Jurkat, Clone E6-1 (cell line): Measurements from ENCODE around the gene CNOT4. TPM values are rescaled to one million over a fixed set of nuclear protein-coding genes. Genes with fewer than 3 reads are reported as not detected.

Experiments
- DNase-seq: peaks from one replicate; pipeline ENCODE4 v3.0.0-alpha.2; 2011; ENCODE audit warnings: low read depth, low spot score
- H3K4me3 ChIP-seq: 2 replicates; pipeline ENCODE4 v1.5.1; 2011; ENCODE audit warnings: mild to moderate bottlenecking, low read length, control low read depth, moderate library complexity
- polyA plus RNA-seq: library from polyadenylated mRNA; unstranded; fragments of >200 nt; gene quantifications from one replicate; pipeline ENCODE4 v1.2.1, GENCODE V29; 2012; ENCODE audit warnings: missing spikeins; ENCODE audit not compliant: insufficient read length, insufficient read depth

The CNOT4 gene, protein sequence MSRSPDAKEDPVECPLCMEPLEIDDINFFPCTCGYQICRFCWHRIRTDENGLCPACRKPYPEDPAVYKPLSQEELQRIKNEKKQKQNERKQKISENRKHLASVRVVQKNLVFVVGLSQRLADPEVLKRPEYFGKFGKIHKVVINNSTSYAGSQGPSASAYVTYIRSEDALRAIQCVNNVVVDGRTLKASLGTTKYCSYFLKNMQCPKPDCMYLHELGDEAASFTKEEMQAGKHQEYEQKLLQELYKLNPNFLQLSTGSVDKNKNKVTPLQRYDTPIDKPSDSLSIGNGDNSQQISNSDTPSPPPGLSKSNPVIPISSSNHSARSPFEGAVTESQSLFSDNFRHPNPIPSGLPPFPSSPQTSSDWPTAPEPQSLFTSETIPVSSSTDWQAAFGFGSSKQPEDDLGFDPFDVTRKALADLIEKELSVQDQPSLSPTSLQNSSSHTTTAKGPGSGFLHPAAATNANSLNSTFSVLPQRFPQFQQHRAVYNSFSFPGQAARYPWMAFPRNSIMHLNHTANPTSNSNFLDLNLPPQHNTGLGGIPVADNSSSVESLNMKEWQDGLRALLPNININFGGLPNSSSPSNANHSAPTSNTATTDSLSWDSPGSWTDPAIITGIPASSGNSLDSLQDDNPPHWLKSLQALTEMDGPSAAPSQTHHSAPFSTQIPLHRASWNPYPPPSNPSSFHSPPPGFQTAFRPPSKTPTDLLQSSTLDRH
- polyA plus RNA-seq = 8.3 TPM

DNA sequence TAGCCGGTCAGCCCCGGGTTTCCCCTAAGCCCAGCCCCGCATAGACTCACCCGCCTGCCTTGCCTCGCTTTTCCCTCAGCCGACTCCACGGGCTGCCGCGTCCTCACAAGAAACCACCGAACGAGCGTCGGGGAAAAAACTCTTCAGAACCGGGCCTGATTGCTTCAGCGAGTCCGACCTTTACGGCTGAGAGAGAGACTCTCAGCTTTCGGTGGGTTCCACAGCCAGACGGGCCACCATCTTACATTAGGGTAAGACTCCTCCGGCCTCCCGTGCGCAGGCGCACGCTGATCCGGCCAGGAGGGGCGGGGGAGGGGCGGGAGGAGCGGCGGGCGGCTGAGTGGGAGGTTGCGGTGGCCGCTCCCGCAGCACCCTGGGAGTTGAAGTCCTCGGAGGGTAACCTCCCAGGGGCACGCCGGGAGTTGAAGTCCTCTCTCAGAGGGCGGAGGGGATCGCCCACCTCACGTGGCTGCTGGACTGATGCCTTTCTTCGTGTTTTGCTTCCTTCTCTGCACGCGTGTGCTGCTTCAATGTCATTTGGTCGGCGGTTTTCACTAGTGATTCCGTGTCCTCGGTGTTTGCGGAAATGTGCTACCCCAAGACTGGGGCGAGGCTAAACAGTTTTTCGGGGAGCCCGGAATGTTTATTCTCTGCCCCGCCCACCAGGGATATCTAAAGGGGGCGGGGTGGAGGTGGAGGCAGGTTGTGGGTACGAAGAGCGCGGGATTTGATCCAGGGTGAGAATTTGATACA is at the start of gene CNOT4:
CNOT4 (minus strand) TSS at position 264 of the 753 bp plus-strand sequence. CDS start 71,771 bp downstream, outside the sequence.
- H3K4me3 ChIP-seq = peak within 1 kb of the TSS; percentile 79
- DNase-seq = peak; percentile 94

DNA sequence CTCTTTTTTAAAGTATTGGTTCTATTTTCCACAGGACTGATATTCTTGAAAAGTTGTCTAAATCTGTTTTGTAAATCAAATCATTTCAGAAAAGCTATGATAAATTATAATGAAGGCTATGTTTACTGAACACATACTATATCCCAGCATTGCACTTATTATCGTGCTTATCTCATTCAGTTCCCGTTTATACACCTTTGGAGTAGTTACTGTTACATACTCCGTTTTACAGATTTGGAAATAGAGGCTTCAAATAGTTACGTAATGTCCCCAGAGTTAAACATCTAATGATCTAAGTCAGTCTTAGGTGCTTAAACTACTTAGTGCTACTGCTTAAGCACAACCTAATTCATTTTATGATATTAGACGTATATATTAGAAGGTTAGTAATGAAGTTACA is 49.0 kb upstream of the CNOT4 start:
- peak overlapping the region; percentile 100 for H3K4me3 ChIP-seq
- no peak for DNase-seq

DNA sequence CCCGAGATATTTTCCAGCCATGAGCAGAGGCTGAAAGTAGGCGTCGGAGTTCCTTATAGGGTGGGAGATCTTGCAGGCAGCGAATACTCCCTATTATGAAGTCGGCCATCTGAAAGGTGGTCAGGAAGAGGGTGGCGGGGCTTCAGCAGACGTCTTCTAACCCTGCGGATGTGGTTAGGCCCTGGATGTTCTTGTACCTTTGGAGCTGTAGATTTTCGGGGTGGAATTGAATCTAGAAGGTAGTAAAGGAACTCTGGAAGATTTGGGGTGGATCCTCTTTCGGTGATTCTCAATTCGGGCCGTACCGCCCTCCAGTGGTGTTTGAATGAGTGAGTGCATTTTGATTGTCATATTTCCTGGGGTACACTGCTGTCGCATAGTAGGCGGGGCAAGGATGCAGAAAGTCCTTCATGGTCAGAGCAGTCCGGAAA is 48.5 kb upstream of the CNOT4 start:
- H3K4me3 ChIP-seq = peak overlapping the region; percentile 100
- DNase-seq = peak; percentile 75

DNA sequence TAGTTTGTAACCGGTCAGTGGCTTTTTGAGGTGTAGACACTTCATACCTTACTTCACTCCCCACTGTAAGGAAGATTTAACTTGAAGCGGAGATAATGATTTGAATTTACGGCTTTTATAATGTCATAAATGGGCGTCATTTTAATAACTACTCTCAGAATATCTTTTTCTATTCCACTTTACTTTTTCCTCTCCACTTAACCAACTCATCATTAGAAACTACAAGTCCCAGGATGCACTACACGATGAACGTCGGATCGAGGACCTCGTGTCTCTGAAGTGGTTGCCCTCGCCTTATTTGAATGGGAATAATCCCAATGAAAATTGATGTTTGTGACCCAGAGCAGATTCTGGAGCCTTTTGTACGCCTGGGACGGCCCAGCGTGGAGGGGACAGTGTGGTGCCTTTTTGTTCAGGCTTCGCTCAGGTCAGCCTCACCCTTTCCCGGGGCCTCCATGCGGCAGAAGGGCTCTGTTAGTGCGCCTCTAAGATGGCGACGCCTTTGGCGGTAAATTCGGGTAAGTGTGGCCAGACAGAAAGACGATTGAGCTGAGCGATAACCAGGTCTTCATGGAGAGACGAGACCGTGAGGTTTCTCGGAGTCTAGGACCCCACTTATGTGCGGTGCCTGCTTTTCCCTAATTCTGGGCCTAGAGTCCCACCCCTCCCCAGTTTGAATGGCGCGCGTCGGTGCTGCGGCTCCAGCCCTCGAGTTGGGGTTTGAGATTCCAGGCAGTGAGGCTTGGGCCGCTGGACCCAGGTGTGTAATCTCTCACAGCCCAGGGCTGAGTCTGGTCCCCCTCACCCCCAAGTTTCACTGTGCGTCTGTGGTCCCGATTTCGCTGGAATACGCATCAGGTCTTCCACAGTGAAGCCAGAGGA is 47.8 kb upstream of the CNOT4 start, which contains the start of gene NUP205:
NUP205 (plus strand) TSS at position 463 of the 882 bp plus-strand sequence; CDS start at position 491, 28 bp downstream.
- DNase-seq = peak; percentile 80
- H3K4me3 ChIP-seq = peak within 1 kb of the TSS; percentile 100

DNA sequence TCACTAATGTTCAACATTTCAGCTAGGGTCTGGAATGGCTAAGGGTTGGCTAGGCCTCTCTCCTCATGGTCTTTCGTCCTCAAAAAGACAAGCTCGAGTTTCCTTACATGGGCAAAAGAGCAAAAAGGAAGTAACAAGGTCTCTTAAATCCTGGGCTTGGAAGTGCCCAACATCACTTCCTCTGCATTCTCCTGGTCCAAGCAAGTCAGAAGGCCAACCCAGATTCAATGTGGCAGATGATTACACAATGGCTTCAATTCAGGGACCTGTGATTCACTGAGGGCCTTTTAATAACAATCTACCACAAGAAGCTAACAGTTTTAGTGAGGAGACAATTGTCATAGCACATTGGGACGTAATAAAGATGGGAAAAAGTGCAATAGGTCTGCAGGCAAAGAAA is 43.4 kb upstream of the CNOT4 start:
- no peak overlapping the region for H3K4me3 ChIP-seq
- no peak for DNase-seq

DNA sequence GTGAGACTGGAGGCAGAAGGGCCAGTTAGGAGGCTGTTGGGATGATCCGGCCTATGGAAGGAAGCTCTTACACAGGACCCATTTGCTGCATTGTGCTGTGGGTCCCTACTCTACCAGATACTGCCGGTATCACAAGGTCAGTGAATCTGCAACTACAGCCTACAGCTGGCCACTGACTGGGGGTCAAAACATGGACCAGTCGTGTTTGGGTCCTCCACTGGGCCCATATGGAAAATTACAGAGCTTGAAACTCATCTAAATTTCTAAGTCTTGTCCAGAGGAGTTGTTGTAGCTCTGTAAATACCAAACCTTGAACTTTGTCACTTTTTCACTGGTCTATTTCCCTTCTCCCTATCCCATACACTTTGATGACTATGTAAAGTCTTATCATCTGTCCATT is 42.2 kb upstream of the CNOT4 start:
- no peak overlapping the region for H3K4me3 ChIP-seq
- DNase-seq = no peak

DNA sequence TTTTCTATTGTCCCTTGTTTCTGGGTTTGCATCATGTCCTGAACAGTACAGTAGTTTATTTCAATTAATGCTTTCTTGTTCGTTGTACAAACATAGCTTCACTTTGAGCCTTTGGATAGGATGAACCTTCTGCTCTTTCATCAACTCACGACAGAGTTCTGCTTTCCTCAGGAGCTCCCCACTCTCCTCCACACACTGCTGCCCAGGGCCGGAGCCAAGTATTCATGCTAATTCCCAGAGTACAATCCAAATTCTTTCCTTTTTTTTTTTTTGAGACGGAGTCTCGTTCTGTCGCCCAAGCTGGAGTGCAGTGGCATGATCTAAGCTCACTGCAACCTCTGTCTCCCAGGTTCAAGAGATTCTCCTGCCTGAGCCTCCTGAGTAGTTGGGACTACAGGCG is 40.3 kb upstream of the CNOT4 start:
- H3K4me3 ChIP-seq = no peak overlapping the region
- no peak for DNase-seq

DNA sequence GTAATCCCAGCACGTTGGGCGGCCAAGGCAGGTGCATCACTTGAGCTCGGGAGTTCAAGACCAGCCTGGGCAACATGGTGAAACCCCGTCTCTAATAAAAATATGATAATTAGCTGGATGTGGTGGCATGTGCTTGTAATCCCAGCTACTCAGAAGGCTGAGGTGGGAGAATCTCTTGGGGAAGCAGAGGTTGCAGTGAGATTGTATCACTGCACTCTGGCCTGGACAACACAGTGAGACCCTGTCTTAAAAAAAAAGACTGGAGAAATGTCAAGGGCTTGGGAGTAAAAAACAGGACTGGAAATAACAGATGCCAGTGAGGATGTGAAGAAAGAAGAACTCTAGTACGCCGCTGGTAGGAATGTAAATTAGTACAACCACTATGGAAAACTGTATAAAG is 31.1 kb upstream of the CNOT4 start:
- no peak for DNase-seq
- no peak overlapping the region for H3K4me3 ChIP-seq

DNA sequence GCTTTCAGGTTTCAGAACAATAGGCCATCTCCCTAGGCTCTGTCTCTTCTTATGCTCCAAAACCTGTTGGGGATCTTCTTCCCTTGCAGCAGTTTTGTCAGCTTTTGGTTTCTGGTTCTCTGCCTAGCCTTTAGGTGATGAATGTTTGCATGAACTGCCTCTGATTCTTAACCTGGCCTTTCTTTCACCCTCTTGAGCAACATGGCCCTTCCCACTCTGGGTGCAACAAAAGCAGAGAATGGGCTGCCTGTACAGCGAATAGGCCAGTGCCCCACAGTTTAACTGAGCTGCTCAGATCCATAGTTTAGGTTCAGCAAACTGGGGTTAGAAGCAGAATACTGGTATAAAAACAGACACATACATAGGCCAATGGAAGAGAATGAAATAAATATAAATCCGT is 29.7 kb upstream of the CNOT4 start:
- DNase-seq = no peak

DNA sequence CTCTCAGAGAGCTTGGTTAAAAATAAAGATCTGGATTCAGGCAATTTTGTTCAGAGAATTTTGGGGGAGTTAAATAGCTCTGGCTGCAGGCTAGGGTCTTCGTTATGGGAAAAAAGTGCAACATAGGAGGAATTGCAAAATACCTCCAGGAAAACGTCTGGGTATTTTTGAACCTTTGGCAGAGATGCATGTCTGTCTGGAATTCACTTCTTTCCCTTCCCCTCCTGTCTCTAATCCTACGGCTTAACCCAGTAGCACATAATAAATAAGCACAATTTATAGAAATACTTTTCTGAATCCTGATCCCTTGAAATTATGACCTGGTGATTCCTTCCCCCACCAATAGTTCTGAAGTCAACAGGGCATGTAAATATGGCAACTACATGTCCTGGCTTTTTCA is 28.5 kb upstream of the CNOT4 start:
- no peak overlapping the region for H3K4me3 ChIP-seq
- DNase-seq = no peak

More for the DNA sequence above, 29.7 kb upstream of the CNOT4 start:
- no peak overlapping the region for H3K4me3 ChIP-seq

DNA sequence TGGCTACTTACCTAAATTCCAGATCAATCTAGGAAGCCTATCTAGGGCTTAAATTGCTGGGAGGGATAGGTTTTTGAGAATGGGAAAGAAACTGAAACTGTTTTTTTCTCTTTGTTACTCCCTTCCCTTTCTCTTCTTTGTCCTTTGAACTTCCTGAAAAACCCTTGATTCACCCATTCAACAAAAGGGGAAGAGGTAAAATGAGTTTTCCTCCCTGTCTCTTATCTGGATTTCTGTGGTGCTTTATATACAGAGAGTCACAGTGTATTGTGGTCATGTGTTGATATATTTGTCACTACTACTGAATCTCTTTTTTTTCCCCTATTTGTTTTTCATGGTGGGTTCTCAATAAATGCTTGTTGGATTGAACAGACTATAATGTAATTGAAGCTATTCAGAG is 28.0 kb upstream of the CNOT4 start:
- no peak overlapping the region for H3K4me3 ChIP-seq
- DNase-seq = no peak

DNA sequence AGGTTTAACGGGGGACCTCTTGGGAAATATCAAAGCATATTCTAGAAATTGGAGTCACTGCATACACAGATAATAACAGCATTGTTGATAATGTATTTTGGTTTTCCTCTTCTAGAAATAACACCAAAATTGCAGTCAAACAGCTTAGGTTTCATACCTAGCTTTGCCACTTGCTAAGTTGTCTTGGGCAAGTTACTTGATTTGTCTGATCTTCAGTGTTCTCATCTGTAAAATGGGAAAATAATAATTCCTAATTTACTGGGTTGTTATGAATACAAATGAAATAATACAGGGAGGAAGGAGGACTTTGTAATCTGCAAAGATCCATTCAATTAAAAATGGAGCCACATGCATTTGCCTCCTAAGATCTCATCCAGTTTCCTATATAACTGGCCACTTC is 27.6 kb upstream of the CNOT4 start:
- no peak for DNase-seq
- H3K4me3 ChIP-seq = no peak overlapping the region

DNA sequence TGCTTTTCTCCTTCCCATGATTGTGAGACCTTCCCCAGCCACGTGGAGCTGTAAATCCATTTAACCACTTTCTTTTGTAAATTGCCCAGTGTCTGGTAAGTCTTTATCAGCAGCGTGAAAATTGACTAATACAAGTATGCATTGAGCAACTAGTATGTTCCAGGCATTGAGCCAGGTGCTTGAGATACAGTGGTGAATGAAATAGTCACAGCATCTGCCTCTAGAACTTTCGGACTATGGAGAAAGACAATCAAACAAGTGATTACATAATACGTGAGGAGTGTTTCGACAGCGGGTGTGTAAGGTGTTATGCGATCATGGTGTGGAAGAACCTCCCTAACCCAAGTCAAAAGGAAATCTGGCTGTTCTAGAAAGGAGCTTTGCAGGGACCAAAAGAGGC is 26.2 kb upstream of the CNOT4 start:
- H3K4me3 ChIP-seq = no peak overlapping the region
- no peak for DNase-seq

DNA sequence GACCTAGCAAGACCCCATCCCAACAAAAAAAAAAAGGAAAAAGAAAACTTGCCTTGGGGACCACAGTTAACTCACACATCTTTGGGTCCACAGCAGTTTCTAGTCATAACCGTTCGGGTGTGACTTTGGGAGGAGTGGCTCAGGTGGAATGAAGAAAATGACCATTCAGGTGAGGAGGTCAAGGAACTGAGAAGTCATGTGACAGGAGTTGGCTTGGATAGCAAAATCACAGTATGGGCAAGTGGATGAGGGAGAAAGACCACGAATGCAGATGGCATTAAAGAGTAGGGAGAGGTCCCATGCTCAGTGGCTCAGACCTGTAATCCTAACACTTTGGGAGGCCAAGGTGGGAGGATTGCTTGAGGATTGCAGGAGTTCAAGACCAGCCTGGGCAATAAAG is 17.1 kb upstream of the CNOT4 start:
- H3K4me3 ChIP-seq = no peak overlapping the region
- DNase-seq = no peak

DNA sequence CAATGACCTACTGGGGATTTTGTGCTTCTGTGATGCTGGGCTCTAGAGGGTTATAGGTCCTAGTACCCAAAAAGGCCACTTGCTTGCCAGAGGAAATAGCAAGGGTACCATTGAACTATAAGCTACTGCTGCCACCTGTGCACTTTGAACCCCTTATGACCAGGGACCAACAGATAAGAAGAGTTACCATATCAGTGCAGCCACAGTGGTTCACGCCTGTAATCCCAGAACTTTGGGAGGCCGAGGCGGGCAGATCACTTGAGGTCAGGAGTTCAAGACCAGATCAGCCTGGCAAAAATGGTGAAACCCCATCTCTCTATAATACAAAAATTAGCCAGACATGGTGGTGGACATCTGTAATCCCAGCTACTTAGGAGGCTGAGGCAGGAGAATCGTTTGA is 15.5 kb upstream of the CNOT4 start:
- H3K4me3 ChIP-seq = no peak overlapping the region
- no peak for DNase-seq

DNA sequence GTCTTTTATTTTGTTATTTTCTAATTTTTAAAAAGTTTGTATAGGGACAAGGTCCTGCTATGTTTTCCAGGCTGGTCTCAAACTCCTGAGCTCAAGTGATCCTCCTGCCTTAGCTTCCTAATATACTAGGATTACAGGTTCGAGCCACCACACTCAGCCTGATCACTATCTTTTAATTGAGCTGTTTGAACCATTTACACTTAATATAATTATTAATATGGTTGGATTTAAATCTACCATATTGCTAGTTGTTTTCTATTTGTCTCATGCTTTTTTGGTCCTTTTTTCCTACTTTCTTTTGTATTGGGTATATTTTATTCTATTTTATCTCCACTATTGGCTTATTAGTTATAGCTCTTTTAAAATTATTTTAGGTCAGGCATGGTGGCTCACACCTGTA is 13.2 kb upstream of the CNOT4 start:
- no peak for DNase-seq
- no peak overlapping the region for H3K4me3 ChIP-seq

DNA sequence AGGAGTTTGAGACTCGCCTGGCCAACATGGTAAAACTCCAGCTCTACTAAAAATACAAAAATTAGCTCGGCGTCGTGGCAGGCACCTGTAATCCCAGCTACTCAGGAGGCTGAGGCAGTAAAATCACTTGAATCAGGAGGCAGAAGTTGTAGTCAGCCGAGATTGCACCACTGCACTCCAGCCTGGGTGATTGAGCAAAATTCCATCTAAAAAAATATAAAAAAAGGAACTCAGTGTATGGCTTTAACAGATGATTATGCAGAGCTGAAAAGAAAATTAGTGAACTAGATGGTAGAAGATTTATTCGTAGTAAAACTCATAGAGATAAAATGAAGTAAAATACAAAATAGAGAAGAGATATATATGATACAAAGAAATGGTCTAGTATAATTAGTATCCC is 12.6 kb upstream of the CNOT4 start:
- no peak overlapping the region for H3K4me3 ChIP-seq
- DNase-seq = no peak

DNA sequence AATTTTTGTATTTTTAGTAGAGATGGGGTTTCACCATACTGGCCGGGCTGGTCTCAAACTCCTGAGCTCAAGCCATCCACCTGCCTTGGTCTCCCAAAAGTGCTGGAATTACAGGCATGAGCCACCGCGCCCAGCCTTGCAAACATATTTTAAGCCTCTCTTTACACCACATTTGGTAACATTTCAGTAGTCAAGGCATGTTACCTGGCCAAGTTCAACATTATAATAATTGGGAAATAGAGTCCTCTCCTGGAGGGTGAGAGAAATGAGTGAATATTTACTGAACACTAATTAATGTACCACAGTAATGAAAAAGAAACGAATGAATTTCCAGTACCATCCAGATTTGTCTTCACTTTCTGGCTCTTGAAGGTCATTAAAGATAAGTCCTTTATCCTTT is 10.0 kb upstream of the CNOT4 start:
- no peak for DNase-seq
- H3K4me3 ChIP-seq = no peak overlapping the region

DNA sequence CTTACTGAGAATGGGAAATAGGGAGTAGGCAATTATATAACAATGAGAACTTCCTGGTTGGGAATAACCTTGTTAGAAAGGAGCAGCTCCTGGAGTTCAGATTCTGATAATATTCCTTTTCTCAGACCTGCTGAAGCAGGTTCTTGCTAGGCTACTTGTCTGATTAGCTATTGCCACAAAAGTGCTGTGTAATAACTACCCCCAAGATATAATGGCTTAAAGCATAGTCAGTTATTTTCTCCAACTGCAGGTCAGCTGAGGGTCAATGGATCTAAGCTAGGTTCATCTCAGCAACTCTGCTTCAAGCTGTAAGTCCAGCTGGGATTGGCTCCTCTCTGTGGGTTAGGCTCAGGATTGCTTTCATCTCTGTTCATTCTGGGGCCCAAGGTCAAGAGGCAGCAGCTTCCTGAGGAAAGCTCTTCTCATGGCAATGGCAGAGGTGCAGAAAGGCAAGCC is 9.4 kb upstream of the CNOT4 start:
- no peak for DNase-seq
- H3K4me3 ChIP-seq = no peak overlapping the region
